HG03108 (cell line): ENCODE data around the gene PKNOX2.

Source experiments
- ATAC-seq: cut with Tn5 transposase; IDR thresholded peaks from one replicate; pipeline ENCODE4 v1.9.1; 2021; ENCODE audit warnings: moderate library complexity; ENCODE audit not compliant: unreplicated experiment

The PKNOX2 gene

DNA sequence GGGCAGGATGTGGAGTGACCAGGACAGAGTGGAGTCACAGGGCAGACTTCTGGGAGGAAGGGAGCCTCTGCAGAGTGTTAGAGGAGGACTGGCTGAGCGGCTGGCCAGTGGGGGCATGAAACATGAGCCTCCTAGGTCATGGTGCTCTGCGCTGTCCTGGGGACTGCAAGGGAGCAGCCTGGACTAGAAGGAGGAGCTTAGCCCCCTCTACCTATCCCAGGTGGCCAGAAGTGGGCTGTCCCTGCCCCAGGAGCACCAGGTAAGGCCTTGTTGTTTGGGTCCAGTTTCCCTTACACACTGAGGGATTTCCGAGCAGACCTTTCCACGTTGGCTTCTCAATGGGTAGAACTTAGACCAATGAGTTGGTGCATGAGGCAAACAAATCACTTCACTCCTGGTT lies 7.4 kb downstream of the PKNOX2 start:
- ATAC-seq, result no peak

- no peak for ATAC-seq
Observed at GRCh38 chr11:125173027-125173426, 8.5 kb downstream of the PKNOX2 start.

GRCh38 chr11:125173556-125173955 lies 9.0 kb downstream of the PKNOX2 start:
- no peak for ATAC-seq

GRCh38 chr11:125174057-125174456 lies 9.5 kb downstream of the PKNOX2 start:
- no peak for ATAC-seq

- ATAC-seq, result no peak
Observed at GRCh38 chr11:125174686-125175085, 10.1 kb downstream of the PKNOX2 start.

- no peak for ATAC-seq
Observed at GRCh38 chr11:125175166-125175565, 10.6 kb downstream of the PKNOX2 start.

- ATAC-seq, result no peak
Observed at GRCh38 chr11:125175896-125176575, 11.5 kb downstream of the PKNOX2 start.

- ATAC-seq, result peak; percentile 55
Observed at GRCh38 chr11:125176866-125177265, 12.3 kb downstream of the PKNOX2 start.

DNA sequence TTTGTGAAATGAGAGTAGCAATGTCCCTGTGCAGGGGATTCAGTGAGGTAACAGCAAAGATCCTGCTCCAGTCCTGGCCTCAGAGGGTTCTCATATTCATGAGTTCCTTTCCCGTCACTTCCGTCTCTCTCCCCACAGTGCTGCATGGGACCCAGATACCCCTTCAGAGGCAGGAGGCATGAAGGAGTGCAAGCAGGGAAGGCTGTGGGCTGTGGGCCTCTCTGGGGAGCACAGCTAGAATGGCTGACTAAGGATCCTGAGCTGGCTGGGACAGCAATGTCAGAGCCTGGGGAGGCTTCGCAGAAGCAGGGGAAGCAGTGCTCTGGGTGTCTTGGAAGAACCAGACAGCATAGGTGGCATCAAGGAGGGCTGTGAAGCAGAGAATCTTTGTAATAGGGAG lies 13.0 kb downstream of the PKNOX2 start:
- ATAC-seq, result no peak

DNA sequence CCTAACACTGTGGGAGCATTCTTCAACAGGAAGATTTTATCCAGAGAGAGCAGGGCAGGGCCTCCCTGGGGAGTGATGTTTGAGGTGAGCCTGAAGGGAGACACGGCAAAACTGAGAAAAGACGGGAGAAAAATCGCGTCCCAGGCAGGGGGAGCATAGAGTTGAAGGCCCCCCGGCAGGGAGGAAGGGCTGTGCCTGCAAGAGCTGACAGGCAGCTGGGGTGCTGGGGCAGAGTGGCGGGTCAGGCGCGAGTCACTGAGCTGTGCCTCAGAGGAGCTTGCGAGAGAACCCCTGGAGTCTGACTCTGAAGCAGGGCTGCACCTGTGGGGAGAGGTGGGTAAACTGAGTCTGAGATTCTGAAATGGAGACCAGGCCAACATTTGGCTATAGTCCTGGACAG lies 14.8 kb downstream of the PKNOX2 start:
- ATAC-seq, result no peak

DNA sequence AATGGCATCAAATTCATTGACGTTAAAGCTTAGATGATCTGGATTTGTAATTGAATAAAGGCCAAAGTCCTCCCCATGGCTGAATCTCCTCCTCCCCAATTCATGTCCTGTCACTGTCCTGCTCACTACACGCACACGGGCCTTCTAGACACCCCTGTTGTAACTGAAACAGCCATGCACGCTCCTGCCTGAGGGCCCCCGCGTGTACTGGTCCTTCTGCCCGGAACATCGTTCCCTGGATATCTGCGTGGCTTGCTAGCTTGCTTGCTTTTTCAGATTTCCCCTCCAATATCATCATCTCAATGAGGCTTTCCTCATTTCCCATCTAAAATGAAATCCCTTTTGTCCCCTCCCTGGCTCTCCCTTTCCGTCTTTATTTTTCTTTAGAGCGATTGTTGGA lies 15.3 kb downstream of the PKNOX2 start:
- ATAC-seq, result no peak

DNA sequence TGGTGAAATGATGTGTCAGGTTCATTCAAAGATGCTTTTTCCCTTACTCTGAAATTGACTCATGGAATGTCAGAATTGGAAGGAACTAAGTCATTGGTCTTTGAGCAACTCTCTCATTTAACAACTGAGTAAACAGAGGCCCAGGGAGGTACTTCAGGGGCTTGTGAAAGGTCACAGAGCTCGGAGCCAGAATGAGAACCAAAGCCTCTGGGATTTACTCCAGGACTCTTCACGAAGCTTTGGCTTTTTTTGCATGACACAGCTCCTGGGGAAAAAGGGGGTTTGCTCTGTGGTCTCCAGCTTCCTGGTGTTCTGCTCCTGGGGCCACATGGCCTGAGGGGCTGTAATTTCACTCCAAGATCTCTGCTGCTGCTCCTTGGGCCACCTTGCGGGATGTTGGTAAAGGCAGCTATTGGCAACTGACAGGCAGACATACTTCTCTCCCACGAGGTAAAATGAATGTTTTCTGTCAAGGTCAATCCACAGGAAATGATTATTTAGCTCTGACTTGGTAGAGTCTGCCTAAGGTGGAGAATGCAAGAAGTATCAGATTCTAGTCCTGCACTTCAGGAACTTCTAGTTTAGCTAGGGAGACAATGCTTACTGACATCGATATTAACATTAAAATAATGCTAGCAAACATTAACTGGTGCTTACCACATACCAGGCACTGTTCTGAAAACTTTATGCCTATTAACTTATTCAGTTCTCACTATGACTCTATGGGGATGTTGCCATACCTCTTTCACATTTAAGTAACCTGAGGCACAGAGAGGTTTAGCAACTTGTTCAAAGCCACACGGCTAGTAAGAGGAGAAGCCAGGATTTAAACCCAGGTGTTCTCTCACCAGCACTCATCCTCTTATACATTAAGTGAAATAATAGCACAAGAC lies 16.1 kb downstream of the PKNOX2 start:
- peak; percentile 74 for ATAC-seq

GRCh38 chr11:125182573-125182972 lies 18.0 kb downstream of the PKNOX2 start:
- ATAC-seq, result no peak

DNA sequence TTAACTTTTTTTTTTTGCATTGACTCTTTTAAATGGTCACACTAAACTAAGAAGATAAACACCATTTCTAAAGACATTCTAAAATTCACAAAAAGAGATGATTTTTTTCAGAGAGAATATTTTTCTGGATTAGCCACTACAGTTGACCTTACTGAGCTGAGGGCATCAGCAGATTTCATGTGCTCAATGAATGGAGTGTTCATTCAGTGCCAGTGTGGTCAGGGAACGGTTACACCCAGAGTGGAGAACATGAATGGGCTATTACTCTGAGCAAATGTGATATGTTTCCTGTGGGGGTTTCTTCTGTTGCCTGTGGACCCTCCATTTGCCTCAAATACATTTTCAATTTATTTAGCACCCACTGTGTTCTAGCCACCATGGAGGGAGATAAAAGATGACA lies 19.1 kb downstream of the PKNOX2 start:
- ATAC-seq, result no peak

- no peak for ATAC-seq
Observed at GRCh38 chr11:125188021-125188420, 23.5 kb downstream of the PKNOX2 start.

DNA sequence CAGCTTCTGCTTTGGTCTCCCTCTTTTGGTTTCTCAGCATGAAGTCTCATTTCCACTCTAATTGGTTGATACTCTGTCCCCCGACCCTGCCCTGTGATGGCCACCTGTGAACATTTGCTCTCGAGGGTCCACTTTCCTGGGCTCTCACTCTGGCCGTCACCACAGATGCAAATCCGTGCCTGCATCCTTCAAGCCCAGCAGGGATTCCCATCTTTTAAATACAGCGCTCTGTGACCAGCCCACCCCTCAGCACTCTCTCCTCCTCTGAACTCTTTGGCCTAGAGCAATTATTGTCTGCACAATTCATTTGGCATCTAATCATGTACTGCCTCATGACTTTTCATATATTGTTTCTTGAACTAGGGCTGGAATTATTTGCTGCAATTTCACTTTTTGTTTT lies 26.0 kb downstream of the PKNOX2 start:
- no peak for ATAC-seq

DNA sequence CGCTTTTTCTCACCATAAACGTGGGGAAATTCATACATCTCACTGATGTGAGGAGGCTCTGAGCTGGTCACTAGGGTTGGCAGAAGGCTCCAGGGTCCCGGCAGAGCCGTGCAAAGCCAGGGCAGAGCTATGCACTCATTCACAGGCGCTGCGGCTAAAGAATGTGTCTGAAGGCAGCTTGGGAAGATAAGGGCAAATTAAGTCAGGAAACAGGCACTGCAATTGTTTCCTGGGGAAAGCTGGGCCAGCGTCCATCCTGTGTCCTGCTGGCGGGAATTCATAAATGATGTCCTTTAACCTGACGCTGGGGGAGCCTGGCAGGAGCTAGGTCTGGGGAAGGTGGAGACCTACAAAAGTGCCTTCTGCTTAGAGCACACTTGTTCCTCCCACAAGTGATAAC lies 27.6 kb downstream of the PKNOX2 start:
- no peak for ATAC-seq

- ATAC-seq, result no peak
Observed at GRCh38 chr11:125192717-125193415, 28.3 kb downstream of the PKNOX2 start.

- no peak for ATAC-seq
Observed at GRCh38 chr11:125193416-125193726, 28.8 kb downstream of the PKNOX2 start.

GRCh38 chr11:125193841-125194240 lies 29.3 kb downstream of the PKNOX2 start:
- no peak for ATAC-seq

GRCh38 chr11:125199915-125200314 lies 35.4 kb downstream of the PKNOX2 start:
- no peak for ATAC-seq

DNA sequence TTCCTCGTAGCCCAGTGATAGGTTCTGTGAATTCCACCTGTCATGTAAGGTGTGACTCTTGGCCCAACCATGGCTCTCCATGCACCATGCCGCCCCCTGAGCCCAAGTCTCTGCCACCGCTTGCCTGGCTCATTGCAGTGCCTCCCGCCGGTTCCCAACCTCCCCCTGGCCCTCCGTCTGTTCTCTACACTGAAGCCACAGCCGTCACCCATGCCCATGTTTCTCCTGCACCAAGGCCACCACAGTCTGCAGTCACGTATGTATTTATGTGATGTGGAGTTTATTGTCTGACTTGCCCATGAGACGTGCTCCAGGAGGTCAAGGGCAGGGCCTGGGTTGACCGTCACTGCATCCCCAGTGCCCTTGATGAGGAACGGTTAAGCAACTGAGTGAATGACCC lies 35.9 kb downstream of the PKNOX2 start:
- ATAC-seq, result no peak
